ENCODE data around the gene GNAQ. TPM values are rescaled to one million over a fixed set of nuclear protein-coding genes. Genes with fewer than 3 reads are reported as not detected.

The GNAQ gene
- polyA plus RNA-seq, 3 donors, result 8.3 to 51.0 (median 9.6) TPM

- Histone ChIP-seq H3K4me1 (ENCODE audit: control insufficient read depth in 1 of 2, insufficient read depth in 2 of 2, low read length in 2 of 2) (no peaks in the 10 kb centered on the region), H3K79me2 (ENCODE audit: insufficient read depth, low read length) (peaks cover 65% of the 10 kb centered on the region)
These were observed 296.1 kb downstream of the GNAQ start for GRCh38 chr9:77735494-77735893.

DNA sequence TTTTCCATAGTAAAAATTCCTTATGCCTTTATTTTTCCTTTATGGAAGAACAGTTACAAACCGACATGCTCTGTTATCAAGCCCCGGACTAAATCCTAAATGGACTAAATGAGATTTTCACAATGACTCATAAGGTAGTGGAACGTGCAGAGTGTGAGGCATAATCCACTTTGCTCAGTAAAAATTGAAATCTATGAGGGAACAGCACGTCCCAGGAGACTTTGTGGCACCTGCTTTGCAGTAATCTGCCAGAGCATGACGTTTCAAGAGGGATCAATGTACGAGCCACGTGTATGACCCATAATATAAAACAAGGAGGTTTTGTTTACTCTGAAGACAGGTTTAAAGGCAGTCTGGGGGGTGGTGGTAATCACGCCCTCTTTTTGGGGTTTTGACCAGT, 299.7 kb downstream of the GNAQ start:
- H3K9me3 ChIP-seq (replicated peaks in 1 of 2; ENCODE audit: control insufficient read depth in 1 of 2, insufficient read depth in 1 of 2, low read length in 2 of 2), result no peaks in the 10 kb centered on the region
- no peak overlapping the region for H3K4me3 ChIP-seq (replicated peaks in 1 of 3; ENCODE audit: low read depth in 2 of 3, low read length in 3 of 3)
- peaks cover 55% of the 10 kb centered on the region for H3K79me2 ChIP-seq (ENCODE audit: insufficient read depth, low read length)
- Mint-ChIP-seq H3K27me3 (ENCODE audit: low read depth in 3 of 3) (no peaks in the 10 kb centered on the region), H3K36me3 (peaks cover 41 to 54% of the 10 kb centered on the region in 2 donors), H3K4me1 (peaks cover 20% of the 10 kb centered on the region), H3K4me3 (no peak overlapping the region), H3K27ac (no peak overlapping the region), H3K9me3 (peaks cover 0 to 3% (median 0%) of the 10 kb centered on the region in 7 donors)
- no peak overlapping the region for H2AFZ ChIP-seq (ENCODE audit: insufficient read depth, low read depth, low read length, poor library complexity, severe bottlenecking)
- H3K27ac ChIP-seq (ENCODE audit: low read depth in 1 of 2, low read length in 2 of 2), result no peak overlapping the region
- 95% methylated on average over 2 of the region's 8 CpGs for WGBS (ENCODE audit: insufficient coverage)
- H3K4me1 ChIP-seq (ENCODE audit: control insufficient read depth in 1 of 2, insufficient read depth in 2 of 2, low read length in 2 of 2), result no peaks in the 10 kb centered on the region
- peaks cover 79% of the 10 kb centered on the region for H4K20me1 ChIP-seq (ENCODE audit: insufficient read depth, low read length)
- no peak for DNase-seq
- H3K27me3 ChIP-seq (ENCODE audit: control insufficient read depth in 2 of 2, insufficient read depth in 2 of 2, low read length in 2 of 2), result no peaks in the 10 kb centered on the region
- H3K36me3 ChIP-seq (replicated peaks in 1 of 2; ENCODE audit: control insufficient read depth in 1 of 2, insufficient read depth in 2 of 2, low read length in 2 of 2), result peaks cover 34 to 74% of the 10 kb centered on the region in 2 donors
- intact Hi-C loops (cut with micrococcal nuclease), result no loop called here
- TF ChIP-seq CTCF (IDR thresholded peaks at IDR 0.05), result no peak
- H3K4me2 ChIP-seq (replicated peaks; ENCODE audit: extremely low read depth, low read length, poor library complexity, severe bottlenecking), result no peak overlapping the region
- H3K9ac ChIP-seq (ENCODE audit: insufficient read depth, low read length, poor library complexity, severe bottlenecking), result no peak overlapping the region

More at GRCh38 chr9:77735494-77735893, 296.1 kb downstream of the GNAQ start:
- Mint-ChIP-seq H3K4me1 (peaks cover 22% of the 10 kb centered on the region), H3K27me3 (ENCODE audit: low read depth in 3 of 3) (no peaks in the 10 kb centered on the region), H3K4me3 (no peak overlapping the region), H3K27ac (peak overlapping the region in 3 of 7 donors; percentile 12 to 52 (median 18)), H3K36me3 (peaks cover 23 to 36% of the 10 kb centered on the region in 2 donors), H3K9me3 (peaks cover 0 to 3% (median 0%) of the 10 kb centered on the region in 7 donors)
- H3K4me2 ChIP-seq (replicated peaks; ENCODE audit: extremely low read depth, low read length, poor library complexity, severe bottlenecking), result no peak overlapping the region
- no peak overlapping the region for H3K4me3 ChIP-seq (replicated peaks in 1 of 3; ENCODE audit: low read depth in 2 of 3, low read length in 3 of 3)
- peaks cover 4 to 59% of the 10 kb centered on the region in 2 donors for H3K36me3 ChIP-seq (replicated peaks in 1 of 2; ENCODE audit: control insufficient read depth in 1 of 2, insufficient read depth in 2 of 2, low read length in 2 of 2)
- H3K27ac ChIP-seq (ENCODE audit: low read depth in 1 of 2, low read length in 2 of 2), result no peak overlapping the region
- intact Hi-C loops (cut with micrococcal nuclease), result no loop called here
- H3K9me3 ChIP-seq (replicated peaks in 1 of 2; ENCODE audit: control insufficient read depth in 1 of 2, insufficient read depth in 1 of 2, low read length in 2 of 2), result no peaks in the 10 kb centered on the region
- H2AFZ ChIP-seq (ENCODE audit: insufficient read depth, low read depth, low read length, poor library complexity, severe bottlenecking), result no peak overlapping the region
- TF ChIP-seq CTCF (IDR thresholded peaks at IDR 0.05), result no peak
- H4K20me1 ChIP-seq (ENCODE audit: insufficient read depth, low read length), result peaks cover 96% of the 10 kb centered on the region
- no peaks in the 10 kb centered on the region for H3K27me3 ChIP-seq (ENCODE audit: control insufficient read depth in 2 of 2, insufficient read depth in 2 of 2, low read length in 2 of 2)
- 95% methylated on average over 5 of the region's 5 CpGs for WGBS (ENCODE audit: insufficient coverage)
- no peak overlapping the region for H3K9ac ChIP-seq (ENCODE audit: insufficient read depth, low read length, poor library complexity, severe bottlenecking)
- no peak for DNase-seq

All from CD14-positive monocyte (primary cell).